Myocyte (in vitro differentiated cells): ENCODE results near the gene FNDC10. TPM values are rescaled to one million over a fixed set of nuclear protein-coding genes. Genes with fewer than 3 reads are reported as not detected.
"Not testable (repeated sequence)": the region's sequence is repeated elsewhere in the genome, so short reads cannot be mapped to it uniquely, and the experiment has no call there.

Experiments
- DNase-seq: peaks from one replicate; pipeline ENCODE4 v3.0.0-alpha.2; 2012; ENCODE audit warnings: low read depth
- total RNA-seq: library from RNA; depleted of rRNA; stranded (reverse); fragments of >200 nt; gene quantifications from 2 replicates; pipeline ENCODE4 v1.2.3, GENCODE V29; 2014

Gene FNDC10
- total RNA-seq, 1 donor from 2014 or later = 1.0 TPM

GRCh38 chr1:1567891-1568291 is 32.0 kb downstream of the FNDC10 start:
- DNase-seq = no peak

DNA sequence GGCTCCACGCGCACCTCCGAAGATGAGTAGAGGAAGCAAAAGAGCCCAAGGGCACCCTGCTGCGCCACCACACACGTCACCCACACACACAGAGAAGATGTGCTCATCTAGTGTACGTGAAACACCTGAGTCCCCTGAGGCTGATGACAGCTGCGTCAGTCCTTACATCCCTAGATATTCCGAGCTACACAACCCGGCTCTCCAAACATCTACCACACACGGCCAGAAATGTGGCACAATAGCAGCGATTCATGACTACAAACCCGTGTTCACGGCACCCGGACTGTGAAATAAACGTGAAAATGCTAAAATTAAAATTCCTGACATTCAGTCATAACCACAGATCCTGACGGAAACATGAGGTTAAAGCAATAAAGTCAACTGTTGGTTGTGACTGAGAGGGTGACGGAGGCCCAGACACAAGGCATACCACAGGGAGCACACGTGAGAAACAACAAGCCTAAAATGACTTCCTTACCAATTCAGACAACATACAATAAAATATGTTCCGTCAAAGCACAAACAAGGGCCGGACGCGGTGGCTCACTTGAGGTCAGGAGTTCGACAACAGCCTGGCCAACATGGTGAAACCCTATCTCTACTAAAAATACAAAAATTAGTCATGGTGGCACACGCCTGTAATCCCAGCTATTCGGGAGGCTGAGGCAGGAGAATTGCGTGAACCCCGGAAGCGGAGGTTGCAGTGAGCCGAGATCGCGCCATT is 32.6 kb downstream of the FNDC10 start:
- peak; percentile 48 for DNase-seq

GRCh38 chr1:1565340-1565739 is 34.6 kb downstream of the FNDC10 start:
- no peak for DNase-seq

DNA sequence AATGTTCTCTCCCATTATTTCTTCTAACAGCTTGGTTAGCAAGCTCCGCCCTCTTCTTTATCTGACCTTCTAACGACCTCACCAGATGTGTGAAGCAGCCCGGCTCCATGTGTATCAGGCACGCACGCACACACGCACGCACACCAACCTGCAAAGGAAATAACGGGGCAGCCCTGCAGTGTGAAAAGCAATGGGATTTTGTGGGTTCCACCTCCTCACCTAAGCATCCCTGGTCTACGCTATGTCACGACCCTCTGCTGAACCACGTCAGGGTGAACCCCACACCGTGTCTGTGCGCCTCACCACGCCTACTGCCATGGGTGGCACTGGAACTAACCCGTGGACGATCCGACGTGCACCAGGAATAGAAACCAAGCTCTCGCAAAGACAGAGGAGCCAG is 35.7 kb downstream of the FNDC10 start:
- no peak for DNase-seq

GRCh38 chr1:1563688-1564087 is 36.2 kb downstream of the FNDC10 start:
- DNase-seq = no peak

GRCh38 chr1:1562556-1563195 is 37.3 kb downstream of the FNDC10 start:
- DNase-seq = no peak

- no peak for DNase-seq
These were observed 38.0 kb downstream of the FNDC10 start for GRCh38 chr1:1561801-1562470.

- DNase-seq = no peak
These were observed 39.8 kb downstream of the FNDC10 start for GRCh38 chr1:1560178-1560577.

- DNase-seq = no peak
These were observed 40.9 kb downstream of the FNDC10 start for GRCh38 chr1:1559066-1559465.

DNA sequence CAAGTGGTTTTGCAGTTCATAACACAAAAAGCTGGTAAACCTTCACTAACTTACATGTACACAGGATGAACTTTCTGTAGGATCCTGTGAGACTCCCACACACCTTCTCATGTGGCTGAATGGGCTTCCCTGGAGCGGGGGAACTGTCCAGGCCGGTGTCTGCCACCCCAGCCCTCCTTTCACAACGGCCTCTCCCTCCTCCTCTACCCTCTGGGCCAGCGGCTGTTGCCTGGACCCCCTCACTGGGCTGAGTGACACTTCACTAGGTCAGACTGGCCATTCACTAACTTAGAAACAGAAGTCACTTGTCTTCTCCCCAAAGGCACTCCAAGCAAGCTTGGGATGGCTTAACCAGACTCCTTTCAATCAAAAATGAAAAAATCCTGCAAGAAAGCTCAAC is 41.3 kb downstream of the FNDC10 start:
- DNase-seq = no peak

DNA sequence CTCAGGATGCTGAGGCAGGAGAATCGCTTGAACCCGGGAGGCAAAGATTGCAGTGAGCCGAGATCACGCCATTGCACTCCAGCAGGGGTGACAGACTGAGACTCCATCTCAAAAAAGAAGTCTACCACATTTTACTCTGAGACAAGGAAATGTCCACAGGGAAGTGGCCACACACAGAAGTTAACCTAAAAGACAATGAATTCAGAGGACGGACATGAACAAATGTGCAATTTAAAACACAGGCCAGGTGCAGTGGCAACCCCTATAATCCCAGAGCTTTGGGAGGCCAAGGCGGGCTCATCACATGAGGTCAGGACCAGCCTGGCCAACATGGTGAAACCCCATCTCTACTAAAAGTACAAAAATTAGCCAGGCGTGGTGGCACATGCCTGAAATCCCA is 42.2 kb downstream of the FNDC10 start:
- DNase-seq = not testable (repeated sequence)

DNA sequence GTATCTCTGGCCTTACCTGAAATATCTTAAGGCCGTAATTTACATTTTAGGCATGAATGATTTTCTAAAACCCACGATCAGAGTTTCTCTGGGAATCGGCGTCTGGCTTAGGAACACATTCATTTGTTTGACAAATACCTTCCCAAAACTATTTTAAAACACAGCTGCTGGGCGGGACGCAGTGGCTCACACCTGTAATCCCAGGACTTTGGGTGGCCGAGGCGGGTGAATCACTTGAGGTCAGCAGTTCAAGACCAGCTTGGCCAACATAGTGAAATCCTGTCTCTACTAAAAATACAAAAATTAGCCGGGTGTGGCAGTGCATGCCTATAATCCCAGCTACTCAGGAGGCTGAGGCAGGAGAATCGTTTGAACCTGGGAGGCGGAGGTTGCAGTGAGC is 43.0 kb downstream of the FNDC10 start:
- not testable (repeated sequence) for DNase-seq

DNA sequence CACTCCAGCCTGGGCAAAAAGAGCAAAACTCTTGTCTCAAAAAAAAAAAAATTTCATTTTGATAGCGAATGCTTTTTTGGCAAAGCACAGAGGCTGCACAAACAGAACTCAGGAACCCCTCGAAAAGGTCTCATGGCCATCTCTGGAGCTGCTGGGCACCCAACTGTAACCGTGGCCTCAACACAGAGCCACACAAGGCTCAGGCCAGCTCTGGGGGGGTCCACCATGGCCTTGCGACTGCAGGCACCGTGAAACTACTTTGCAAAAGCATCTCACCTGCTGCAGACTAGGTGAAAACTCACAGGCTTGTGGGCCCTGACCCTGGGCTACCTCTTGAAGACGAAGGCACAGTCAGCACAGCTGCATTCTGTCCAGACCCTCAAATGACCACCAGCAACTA is 43.4 kb downstream of the FNDC10 start:
- no peak for DNase-seq

DNA sequence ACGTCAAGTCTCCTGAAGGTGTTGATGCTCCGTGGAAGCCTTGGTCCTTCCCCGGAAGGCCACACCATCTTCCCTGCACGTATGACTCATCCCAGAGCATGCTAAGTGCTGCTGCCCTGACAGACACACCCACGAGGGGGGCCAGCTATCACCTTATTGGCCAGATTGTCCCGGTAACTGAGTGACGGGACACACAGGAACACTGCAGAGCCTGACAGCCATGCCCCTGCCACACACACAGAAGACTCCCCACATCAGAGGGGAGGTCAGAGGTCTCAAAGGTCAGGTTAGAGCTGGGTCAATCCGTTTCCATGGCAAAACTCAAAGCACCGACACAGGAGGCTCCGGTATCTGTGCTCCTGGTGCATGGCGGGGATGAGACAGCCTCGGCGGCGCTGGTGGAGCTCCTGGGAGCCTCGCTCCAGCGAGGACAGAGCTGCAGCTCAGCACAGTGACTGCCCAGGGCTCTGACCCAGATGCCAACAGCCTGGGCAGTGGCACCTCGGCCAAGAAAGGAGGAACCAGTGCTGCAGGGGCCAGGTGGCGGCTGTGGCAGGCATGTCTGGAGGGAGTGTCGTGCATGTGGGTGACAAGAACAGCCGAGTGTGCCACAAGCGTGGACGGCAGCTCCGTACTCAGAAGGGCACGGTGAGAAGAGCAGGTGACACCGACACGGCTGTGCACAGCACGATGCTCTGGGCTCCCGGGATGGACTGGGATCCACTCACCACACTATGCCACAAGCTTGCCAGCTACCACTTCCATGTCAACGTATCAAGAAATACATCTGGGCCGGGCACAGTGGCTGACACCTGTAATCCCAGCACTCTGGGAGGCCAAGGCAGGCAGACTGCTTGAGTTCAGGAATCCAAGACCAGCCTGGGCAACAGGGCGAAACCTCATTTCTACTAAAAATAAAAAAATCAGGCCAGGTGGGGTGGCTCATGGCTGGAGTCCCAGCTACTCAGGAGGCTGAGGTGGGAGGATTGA is 44.7 kb downstream of the FNDC10 start:
- DNase-seq = peak; percentile 76

DNA sequence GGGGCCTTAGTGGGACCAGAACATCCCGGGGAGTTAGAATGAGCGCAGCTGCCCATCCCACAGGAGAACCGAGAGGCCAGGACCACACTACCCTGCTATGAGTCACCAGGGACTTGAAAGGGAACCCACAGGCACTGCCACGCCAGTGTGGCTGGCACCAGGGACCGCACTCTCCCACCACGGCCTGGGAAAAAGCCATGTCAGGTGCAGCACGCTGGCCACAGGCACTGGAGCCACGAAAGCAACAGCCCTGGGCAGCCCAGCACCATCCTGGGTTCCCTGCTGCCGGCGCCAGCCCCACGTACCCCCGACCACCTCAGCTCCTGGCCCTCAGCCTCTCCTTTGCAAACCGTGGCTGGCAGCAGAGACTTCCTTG is 45.4 kb downstream of the FNDC10 start:
- DNase-seq = peak; percentile 97

- no peak for DNase-seq
These were observed 46.0 kb downstream of the FNDC10 start for GRCh38 chr1:1553821-1554494.

GRCh38 chr1:1552263-1552639 is 47.7 kb downstream of the FNDC10 start:
- no peak for DNase-seq

DNA sequence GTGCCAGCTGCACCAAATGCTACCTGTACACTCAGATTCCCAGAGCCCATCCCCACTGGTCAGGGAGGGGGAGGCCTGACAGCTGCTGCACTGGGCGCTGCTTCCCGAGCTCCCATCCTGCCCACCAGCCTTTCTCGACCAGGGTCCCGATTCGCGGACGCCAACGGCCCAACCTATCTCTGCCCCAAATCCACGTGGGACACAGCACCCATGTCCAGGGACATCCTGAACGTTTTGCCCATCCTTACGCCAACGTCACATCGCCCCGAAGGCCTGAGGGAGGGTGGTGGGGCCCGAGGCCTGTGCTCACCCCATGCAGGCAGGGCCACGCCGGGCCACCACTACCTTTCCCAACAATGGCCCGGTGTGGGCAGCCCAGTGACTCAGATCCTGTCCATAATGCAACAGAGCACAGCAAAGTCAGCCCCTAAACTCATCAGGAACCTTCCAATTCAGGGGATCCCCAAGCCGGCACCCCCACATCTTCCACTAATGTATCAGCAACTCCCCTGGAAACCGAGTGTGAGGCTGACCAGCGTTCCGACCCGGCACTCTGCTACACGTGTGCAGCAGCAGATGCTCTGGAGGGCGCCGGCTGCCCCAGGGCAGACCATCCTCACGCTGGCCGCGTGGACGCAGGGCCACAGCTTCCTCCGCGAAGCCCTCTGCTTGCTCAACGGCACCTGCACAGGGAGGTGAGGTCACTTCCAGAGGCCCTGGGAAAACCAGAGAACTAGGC is 48.2 kb downstream of the FNDC10 start:
- no peak for DNase-seq

GRCh38 chr1:1550591-1551432 is 49.1 kb downstream of the FNDC10 start:
- DNase-seq = peak; percentile 74
